Panc1 (cell line): Measurements from ENCODE around the gene FKBP1B. TPM values are rescaled to one million over a fixed set of nuclear protein-coding genes. Genes with fewer than 3 reads are reported as not detected.

Experiments used
- ATAC-seq: fragments of 200-7000 bp; cut with Tn5 transposase; 2 replicates; pipeline ENCODE4 v1.9.1; 2020; ENCODE audit warnings: mild to moderate bottlenecking, moderate library complexity
- BruUV-seq: library from RNA; stranded (reverse); fragments of 400-500 nt; replicated peaks from 2 replicates; lab custom pipeline; 2021; lab: Mats Ljungman, UMichigan
- CTCF ChIA-PET: fragments of 300-600 bp; sonication (Branson Sonifier 250); formaldehyde crosslinking; loops from one replicate; lab custom pipeline; 2022; ENCODE audit warnings: antibody characterized with exemption; lab: Charles Lee
- POLR2A ChIA-PET: fragments of 300-600 bp; sonication (Branson Sonifier 250); formaldehyde crosslinking; loops from one replicate; lab custom pipeline; 2022; ENCODE audit warnings: antibody characterized with exemption; lab: Charles Lee
- DNase-seq: peaks from one replicate; pipeline ENCODE4 v3.0.0-alpha.2; 2010; ENCODE audit warnings: low read depth, low spot score
- H3K27ac ChIP-seq: 2 replicates; pipeline ENCODE4 v1.5.1; 2011; ENCODE audit warnings: mild to moderate bottlenecking, low read length, inconsistent platforms
- H3K27me3 ChIP-seq: fragments of 200-500 bp; sonication (Bioruptor generic); 2 replicates; pipeline ENCODE4 v1.6.0; 2014; ENCODE audit warnings: low read length, inconsistent platforms; ENCODE audit not compliant: control insufficient read depth, insufficient read depth
- H3K36me3 ChIP-seq: fragments of 200-500 bp; sonication (Bioruptor generic); 2 replicates; pipeline ENCODE4 v1.5.1; 2014; ENCODE audit warnings: inconsistent platforms, mild to moderate bottlenecking, low read length, moderate library complexity; ENCODE audit not compliant: control insufficient read depth, insufficient read depth
- H3K4me1 ChIP-seq: 2 replicates; pipeline ENCODE4 v1.5.1; 2011; ENCODE audit warnings: inconsistent platforms, mild to moderate bottlenecking, low read length, moderate library complexity; ENCODE audit not compliant: control insufficient read depth, insufficient read depth
- H3K4me3 ChIP-seq, 2 experiments: 2 replicates each; pipeline ENCODE4 v1.5.1; 2011 to 2012; ENCODE audit warnings: low read depth in 2 of 2, low read length in 2 of 2, mild to moderate bottlenecking in 2 of 2, inconsistent platforms in 1 of 2, moderate library complexity in 1 of 2
- H3K9me3 ChIP-seq: fragments of 200-500 bp; sonication (Bioruptor generic); 2 replicates; pipeline ENCODE4 v1.5.1; 2014; ENCODE audit warnings: low read depth, mild to moderate bottlenecking, inconsistent platforms, low read length, moderate library complexity; ENCODE audit not compliant: control insufficient read depth, insufficient read depth
- POLR2AphosphoS5 ChIP-seq: IDR thresholded peaks from 2 replicates; pipeline ENCODE4 v1.6.1; 2012; ENCODE audit warnings: mild to moderate bottlenecking, low read depth, low read length, moderate library complexity
- SIN3A ChIP-seq: IDR thresholded peaks from 2 replicates; pipeline ENCODE4 v1.6.1; 2012; ENCODE audit warnings: low read depth, mild to moderate bottlenecking, low read length, moderate library complexity, borderline replicate concordance; ENCODE audit not compliant: insufficient read depth
- TCF7L2 ChIP-seq: IDR thresholded peaks from 2 replicates; pipeline ENCODE4 v1.6.1; 2011; ENCODE audit warnings: mild to moderate bottlenecking, low read depth, low read length, inconsistent platforms
- in situ Hi-C: cut with HindIII; loops from 2 replicates; pipeline ENCODE4 v1.10.0; 2016; ENCODE audit warnings: low sequenced_read_pairs, low pct_unique_long_range_greater_than_20kb
- intact Hi-C: fragments of 100-400 bp; cut with micrococcal nuclease; formaldehyde crosslinking; loops from one replicate; pipeline ENCODE4 v1.10.0; 2022; ENCODE audit not compliant: unreplicated experiment
- total RNA-seq: library from RNA; stranded (reverse); gene quantifications from one replicate; pipeline ENCODE4 v1.2.1, GENCODE V29; 2021; ENCODE audit not compliant: unreplicated experiment
- TF ChIP-seq, protein P1 (sequence below), 2 experiments: IDR thresholded peaks; 2 replicates each; pipeline ENCODE4 v1.6.1; 2011 to 2012; ENCODE audit warnings: low read depth in 2 of 2, control low read depth in 1 of 2, low read length in 1 of 2, mild to moderate bottlenecking in 1 of 2, moderate library complexity in 1 of 2; ENCODE audit not compliant: insufficient read depth in 1 of 2
- TF ChIP-seq, protein P2 (sequence below): fragments of 450-650 bp; IDR thresholded peaks from 2 replicates; pipeline ENCODE4 v1.5.1; 2017; ENCODE audit warnings: mild to moderate bottlenecking

The FKBP1B gene
- total RNA-seq, 1 experiment from 2014 or later = 19.9 TPM

DNA sequence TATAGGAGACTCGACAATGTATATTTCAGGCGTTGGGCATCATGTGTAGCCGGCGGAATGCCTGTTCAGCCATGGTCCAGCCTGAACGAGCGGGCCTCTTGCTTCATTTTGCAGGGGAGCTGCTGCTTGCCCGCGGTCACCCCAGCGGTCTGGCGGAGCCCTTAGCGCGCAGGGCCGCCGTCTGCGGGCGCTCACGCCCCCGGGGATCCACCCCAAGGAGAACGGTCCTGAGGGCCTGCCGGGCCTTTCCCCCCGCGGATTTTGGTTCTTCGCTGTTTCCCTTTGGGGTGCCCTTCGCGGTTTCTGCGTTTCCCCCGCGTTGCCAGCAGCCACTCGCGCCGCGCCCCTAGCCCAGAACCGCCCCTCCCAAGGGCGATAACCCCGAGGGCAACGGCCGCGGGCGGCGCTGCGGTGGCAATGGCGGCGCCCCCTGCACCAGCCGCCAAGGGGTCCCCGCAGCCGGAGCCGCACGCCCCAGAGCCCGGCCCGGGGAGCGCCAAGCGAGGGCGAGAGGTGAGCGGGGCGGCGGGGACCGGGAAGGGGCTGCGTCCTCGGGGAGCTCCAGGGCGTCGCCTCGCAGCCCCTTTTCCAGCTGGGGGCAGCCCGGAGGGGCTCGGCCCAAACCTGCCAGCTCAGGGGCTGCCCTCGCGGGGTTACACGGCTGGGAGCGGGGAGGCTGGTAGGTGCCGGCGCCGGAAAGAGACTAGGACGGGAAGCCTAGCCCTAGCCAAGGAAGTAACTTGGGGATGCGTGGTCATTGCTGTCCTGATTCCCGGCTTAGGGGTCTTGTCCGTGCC is 39.7 kb upstream of the FKBP1B start, which contains the start of gene MFSD2B:
TSS of gene MFSD2B (plus strand) at position 406 of the 797 bp plus-strand sequence. CDS start at position 418, 12 bp downstream.
- H3K9me3 ChIP-seq = no peaks in the 10 kb centered on the region
- no peak for DNase-seq
- ATAC-seq = peak; percentile 54; the same call in 1 of the 2 replicates
- TF ChIP-seq, protein P1, sequence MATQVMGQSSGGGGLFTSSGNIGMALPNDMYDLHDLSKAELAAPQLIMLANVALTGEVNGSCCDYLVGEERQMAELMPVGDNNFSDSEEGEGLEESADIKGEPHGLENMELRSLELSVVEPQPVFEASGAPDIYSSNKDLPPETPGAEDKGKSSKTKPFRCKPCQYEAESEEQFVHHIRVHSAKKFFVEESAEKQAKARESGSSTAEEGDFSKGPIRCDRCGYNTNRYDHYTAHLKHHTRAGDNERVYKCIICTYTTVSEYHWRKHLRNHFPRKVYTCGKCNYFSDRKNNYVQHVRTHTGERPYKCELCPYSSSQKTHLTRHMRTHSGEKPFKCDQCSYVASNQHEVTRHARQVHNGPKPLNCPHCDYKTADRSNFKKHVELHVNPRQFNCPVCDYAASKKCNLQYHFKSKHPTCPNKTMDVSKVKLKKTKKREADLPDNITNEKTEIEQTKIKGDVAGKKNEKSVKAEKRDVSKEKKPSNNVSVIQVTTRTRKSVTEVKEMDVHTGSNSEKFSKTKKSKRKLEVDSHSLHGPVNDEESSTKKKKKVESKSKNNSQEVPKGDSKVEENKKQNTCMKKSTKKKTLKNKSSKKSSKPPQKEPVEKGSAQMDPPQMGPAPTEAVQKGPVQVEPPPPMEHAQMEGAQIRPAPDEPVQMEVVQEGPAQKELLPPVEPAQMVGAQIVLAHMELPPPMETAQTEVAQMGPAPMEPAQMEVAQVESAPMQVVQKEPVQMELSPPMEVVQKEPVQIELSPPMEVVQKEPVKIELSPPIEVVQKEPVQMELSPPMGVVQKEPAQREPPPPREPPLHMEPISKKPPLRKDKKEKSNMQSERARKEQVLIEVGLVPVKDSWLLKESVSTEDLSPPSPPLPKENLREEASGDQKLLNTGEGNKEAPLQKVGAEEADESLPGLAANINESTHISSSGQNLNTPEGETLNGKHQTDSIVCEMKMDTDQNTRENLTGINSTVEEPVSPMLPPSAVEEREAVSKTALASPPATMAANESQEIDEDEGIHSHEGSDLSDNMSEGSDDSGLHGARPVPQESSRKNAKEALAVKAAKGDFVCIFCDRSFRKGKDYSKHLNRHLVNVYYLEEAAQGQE (IDR thresholded peaks at IDR 0.05; ENCODE audit: insufficient read depth in 1 of 2, low read depth in 2 of 2, low read length in 1 of 2) = no peak
- TF ChIP-seq POLR2AphosphoS5 (no peak), SIN3A (no peak), TCF7L2 (no peak)
- TF ChIP-seq, protein P2, sequence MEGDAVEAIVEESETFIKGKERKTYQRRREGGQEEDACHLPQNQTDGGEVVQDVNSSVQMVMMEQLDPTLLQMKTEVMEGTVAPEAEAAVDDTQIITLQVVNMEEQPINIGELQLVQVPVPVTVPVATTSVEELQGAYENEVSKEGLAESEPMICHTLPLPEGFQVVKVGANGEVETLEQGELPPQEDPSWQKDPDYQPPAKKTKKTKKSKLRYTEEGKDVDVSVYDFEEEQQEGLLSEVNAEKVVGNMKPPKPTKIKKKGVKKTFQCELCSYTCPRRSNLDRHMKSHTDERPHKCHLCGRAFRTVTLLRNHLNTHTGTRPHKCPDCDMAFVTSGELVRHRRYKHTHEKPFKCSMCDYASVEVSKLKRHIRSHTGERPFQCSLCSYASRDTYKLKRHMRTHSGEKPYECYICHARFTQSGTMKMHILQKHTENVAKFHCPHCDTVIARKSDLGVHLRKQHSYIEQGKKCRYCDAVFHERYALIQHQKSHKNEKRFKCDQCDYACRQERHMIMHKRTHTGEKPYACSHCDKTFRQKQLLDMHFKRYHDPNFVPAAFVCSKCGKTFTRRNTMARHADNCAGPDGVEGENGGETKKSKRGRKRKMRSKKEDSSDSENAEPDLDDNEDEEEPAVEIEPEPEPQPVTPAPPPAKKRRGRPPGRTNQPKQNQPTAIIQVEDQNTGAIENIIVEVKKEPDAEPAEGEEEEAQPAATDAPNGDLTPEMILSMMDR = no peak
- ChIA-PET POLR2A (interaction anchor here (0.6 kb wide), 1 partner anchor 389 kb away, joined by 4 read pairs; no protein-coding TSS in a partner anchor), CTCF (no interaction called here)
- H3K27me3 ChIP-seq = no peaks in the 10 kb centered on the region
- intact Hi-C loops = no loop called here
- BruUV-seq = no TSS peak
- H3K36me3 ChIP-seq = no peaks in the 10 kb centered on the region
- H3K4me3 ChIP-seq = no peak within 1 kb of the TSS; a peak in 1 of 4 replicates
- in situ Hi-C loops = no loop called here
- H3K4me1 ChIP-seq = peaks cover 9% of the 10 kb centered on the region; the same call in 1 of the 2 replicates
- H3K27ac ChIP-seq = no peak within 1 kb of the TSS; the same call in 1 of the 2 replicates

DNA sequence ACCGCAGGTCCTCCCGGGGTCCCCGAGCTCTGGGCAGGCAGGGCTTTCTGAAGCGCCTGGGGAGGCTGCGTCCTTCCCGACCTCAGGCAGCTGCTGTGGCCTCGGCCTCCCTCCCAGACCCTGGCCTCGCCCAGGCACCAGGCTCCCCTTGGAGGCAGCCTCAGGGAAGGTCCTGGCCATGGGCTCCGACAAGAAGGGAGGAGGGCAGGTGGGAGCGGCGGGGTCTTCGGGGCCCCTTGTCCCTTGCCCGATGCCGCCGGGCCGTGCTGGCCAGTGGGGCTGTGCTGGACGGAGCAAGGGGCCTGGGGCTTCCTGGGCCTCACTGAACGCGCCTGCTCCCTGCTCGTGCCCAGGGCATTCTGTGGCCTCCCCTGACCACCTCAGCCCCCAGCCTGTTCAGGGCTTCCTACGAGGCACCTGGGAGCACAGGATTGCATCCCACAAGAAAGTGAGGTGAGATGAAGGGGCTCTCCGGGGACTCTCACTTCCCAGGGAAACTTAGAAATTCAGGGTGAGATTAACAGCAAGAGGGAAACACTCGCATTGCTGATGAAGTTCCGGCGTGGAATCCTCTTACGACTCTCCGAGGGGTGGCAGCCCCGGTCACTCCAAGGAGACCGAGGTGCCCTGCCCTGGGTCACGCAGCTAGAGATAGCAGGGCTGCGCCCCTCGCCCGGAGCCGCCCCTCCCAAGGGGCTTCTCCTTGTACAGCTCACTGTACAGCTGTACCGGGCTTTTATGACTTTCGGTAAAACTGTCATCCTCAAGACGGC is 38.9 kb upstream of the FKBP1B start:
- H3K4me3 ChIP-seq = no peak overlapping the region
- BruUV-seq = no TSS peak
- intact Hi-C loops = no loop called here
- H3K4me1 ChIP-seq = peaks cover 16% of the 10 kb centered on the region
- ATAC-seq (no peak; the same call in 1 of the 2 replicates), DNase-seq (no peak)
- TF ChIP-seq TCF7L2 = no peak
- TF ChIP-seq, protein P1 (IDR thresholded peaks at IDR 0.05; ENCODE audit: insufficient read depth in 1 of 2, low read depth in 2 of 2, low read length in 1 of 2) = no peak
- TF ChIP-seq SIN3A = no peak
- TF ChIP-seq, protein P2 = no peak
- no peak for TF ChIP-seq POLR2AphosphoS5
- H3K9me3 ChIP-seq = no peaks in the 10 kb centered on the region
- POLR2A ChIA-PET = interaction anchor here (0.5 kb wide), 1 partner anchor 20 kb away, joined by 3 read pairs; no protein-coding TSS in a partner anchor
- H3K27ac ChIP-seq = peak overlapping the region; percentile 23; the same call in 1 of the 2 replicates
- CTCF ChIA-PET = no interaction called here
- no peaks in the 10 kb centered on the region for H3K36me3 ChIP-seq
- in situ Hi-C loops = no loop called here
- no peaks in the 10 kb centered on the region for H3K27me3 ChIP-seq
